H54 (cell line): Measurements from ENCODE around the gene SLC25A13.

Source experiments
- DNase-seq: peaks from one replicate; pipeline ENCODE4 v3.0.0; 2011; ENCODE audit warnings: low spot score, mixed read lengths; ENCODE audit not compliant: insufficient read length
- FAIRE-seq: peaks from 3 replicates; lab custom pipeline; 2011; peaks lifted over from hg19 to GRCh38; lab: Jason Lieb, UNC
- POLR2A ChIP-seq: IDR thresholded peaks from 2 replicates; pipeline ENCODE4 v1.6.1; 2011; ENCODE audit warnings: low read depth, mild to moderate bottlenecking, low read length

SLC25A13 gene

DNA sequence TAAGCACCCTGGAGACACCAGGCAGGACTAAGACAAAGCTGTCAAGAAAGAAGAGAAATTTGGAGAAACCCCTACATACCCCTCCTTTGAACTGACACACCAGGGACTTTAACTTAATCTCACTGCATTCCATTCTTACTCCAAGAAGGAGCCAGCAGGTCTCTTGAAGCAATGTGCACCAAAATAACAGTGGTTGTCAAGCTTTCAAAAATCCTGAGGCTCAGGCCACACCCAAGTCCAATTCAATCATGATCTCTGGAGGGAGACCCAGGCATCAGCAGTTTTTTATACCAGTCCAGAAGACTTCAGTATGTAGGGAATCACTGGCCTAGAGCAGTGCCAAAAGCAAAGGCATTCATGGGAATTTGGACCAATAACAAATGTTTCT, 6.8 kb downstream of the SLC25A13 start:
- no peak for FAIRE-seq
- DNase-seq, result no peak
- no peak for TF ChIP-seq POLR2A

DNA sequence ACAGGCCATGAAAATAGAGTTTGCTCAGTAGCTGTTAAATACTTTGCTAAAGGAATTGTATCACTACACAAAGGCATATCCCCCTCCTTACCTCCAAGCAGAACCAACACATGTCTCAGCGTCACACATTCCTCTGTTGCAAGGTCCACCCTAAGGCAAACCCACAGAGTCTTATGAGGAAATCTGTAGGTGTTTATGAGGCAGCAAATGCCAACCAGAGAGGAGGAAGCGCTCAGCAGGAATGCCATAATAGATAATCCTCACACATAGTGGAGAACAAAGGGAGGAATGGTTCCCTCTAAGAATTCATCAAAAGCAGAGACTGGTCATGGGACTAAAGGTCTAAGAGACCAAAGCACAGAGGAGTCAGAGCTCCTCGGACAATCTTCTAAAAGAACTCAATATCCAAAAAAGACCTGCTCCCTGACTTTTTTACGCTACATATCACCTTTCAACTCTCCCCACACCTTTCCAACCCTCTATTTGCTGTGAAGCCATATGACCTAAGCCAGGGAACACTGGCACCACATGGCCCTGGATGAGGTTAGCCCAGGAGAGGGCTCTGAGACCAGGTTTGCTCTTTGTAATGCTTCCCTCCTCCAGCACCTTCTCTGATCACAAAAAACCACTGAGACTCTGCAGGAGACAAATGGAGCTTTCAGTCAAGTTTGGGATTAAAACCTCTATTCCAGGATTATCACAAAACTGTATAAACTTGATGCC, 7.3 kb downstream of the SLC25A13 start:
- FAIRE-seq, result no peak
- no peak for DNase-seq
- TF ChIP-seq POLR2A, result no peak

DNA sequence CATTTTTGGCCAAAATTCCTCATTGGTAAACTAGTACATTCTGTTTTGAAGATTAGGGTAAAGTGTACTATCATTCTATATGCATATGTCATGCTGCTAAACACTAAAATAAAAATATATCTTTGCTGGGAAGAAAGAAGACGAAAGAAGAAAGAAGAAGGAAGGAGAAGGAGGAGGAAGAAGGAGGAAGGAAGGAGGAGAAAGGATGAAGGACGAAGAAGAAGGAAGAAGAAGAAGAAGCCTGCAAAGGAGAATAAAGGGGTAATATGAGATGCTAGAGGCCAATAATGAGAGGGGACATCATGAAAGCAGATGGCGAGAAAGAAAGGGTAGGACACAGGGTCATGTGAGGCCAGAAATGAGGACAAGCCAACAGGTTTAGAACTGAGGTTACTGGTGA, 8.0 kb downstream of the SLC25A13 start:
- no peak for TF ChIP-seq POLR2A
- DNase-seq, result no peak
- FAIRE-seq, result no peak

DNA sequence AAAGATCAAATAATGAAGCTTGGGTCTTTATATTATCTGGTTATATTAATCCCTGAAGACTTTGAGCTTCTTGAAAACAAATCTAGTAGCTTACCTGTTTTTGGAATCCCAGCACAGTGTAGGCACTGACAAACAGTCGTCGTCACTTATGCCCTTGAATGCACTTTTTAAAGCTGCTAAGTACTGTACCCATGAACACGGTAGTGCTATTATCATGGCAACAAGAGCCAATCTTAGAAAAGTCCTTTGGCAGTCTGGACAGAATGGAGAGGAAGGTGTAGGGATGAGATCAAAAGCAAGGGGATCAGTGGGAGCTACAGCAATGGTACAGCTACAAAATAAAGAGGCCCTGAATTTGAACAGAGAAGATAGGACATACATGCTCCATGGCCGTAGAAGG, 9.4 kb downstream of the SLC25A13 start:
- TF ChIP-seq POLR2A, result no peak
- FAIRE-seq, result no peak
- no peak for DNase-seq

- DNase-seq (no peak), FAIRE-seq (no peak)
- TF ChIP-seq POLR2A, result no peak
Observed at GRCh38 chr7:96311967-96312366, 9.9 kb downstream of the SLC25A13 start.

DNA sequence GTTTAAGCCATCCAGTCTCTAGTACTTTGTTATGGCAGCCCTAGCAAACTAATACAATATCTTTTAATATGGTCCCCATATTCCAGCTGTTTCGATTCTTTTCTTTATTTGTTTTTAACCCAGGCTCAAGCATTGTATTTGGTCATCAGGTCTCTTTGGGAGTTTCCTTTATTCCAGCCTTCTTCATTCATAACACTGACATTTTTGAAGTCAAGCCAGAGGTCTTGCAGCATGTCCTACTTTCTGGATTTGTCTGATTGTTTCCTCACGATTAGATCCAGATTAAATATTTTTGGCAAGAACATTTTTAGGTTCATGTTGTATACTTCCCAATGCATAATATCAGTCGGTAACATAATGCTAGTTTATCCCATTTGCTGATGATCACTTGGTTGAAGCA, 11.8 kb downstream of the SLC25A13 start:
- DNase-seq, result no peak
- no peak for TF ChIP-seq POLR2A
- FAIRE-seq, result no peak

GRCh38 chr7:96308950-96309263, 13.0 kb downstream of the SLC25A13 start:
- no peak for TF ChIP-seq POLR2A
- no peak for DNase-seq
- FAIRE-seq, result no peak

GRCh38 chr7:96308253-96308949, 13.5 kb downstream of the SLC25A13 start:
- DNase-seq (no peak), FAIRE-seq (no peak)
- no peak for TF ChIP-seq POLR2A

DNA sequence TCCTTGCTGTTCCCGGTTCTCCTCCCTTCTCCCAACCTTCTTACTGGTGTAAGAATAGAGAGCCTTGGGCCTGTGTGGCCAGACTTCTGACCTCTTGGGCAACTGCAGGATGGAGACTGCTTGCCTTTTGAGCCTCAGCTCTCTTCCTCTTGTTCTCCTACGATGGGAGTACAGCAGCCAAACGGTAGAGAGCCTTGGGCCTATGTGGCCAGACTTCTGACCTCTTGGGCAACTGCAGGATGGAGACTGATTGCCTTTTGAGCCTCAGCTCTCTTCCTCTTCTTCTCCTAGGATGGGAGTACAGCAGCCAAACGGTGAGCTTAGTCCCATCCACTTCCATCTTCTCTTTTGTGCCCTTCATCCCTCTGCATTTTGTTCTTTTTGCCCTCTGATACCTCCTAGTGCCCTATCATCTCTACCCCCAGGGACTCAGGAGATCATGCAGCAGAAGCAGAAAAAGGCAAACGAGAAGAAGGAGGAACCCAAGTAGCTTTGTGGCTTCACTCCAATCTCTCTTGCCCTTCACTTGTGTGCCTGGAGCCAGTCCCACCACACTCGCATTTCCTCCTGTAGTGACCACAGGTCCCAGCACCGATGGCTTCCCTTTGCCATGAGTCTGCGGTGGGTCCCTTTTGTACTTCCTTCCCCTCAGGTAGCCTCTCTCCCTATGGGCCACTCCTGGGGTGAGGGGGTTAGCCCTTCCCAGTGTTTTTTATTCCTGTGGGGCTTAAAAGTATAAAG, 15.3 kb downstream of the SLC25A13 start:
- TF ChIP-seq POLR2A, result no peak
- FAIRE-seq (no peak), DNase-seq (no peak)

DNA sequence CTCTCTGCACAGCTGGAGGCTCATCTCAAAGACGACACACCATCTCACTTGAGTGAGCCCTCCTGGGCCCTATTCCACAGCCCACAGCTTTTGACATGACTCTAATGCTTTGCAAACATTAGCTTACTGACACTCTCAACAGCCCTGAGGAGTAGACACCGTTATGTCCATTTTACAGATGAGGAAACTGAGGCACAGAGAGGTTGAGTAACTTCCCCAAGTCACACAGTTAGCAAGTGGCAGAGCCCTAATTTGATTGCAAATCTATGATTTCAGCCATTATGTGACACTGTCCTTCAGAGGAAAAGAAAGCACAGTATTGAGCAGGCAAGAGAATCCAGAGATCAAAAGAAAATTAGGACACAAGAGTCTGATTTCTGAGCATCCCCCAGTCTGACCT, 16.0 kb downstream of the SLC25A13 start:
- TF ChIP-seq POLR2A, result no peak
- FAIRE-seq (no peak), DNase-seq (no peak)

- no peak for TF ChIP-seq POLR2A
- FAIRE-seq (no peak), DNase-seq (no peak)
Observed at GRCh38 chr7:96304573-96304972, 17.3 kb downstream of the SLC25A13 start.

GRCh38 chr7:96303686-96304443, 18.0 kb downstream of the SLC25A13 start:
- FAIRE-seq (no peak), DNase-seq (no peak)
- no peak for TF ChIP-seq POLR2A

DNA sequence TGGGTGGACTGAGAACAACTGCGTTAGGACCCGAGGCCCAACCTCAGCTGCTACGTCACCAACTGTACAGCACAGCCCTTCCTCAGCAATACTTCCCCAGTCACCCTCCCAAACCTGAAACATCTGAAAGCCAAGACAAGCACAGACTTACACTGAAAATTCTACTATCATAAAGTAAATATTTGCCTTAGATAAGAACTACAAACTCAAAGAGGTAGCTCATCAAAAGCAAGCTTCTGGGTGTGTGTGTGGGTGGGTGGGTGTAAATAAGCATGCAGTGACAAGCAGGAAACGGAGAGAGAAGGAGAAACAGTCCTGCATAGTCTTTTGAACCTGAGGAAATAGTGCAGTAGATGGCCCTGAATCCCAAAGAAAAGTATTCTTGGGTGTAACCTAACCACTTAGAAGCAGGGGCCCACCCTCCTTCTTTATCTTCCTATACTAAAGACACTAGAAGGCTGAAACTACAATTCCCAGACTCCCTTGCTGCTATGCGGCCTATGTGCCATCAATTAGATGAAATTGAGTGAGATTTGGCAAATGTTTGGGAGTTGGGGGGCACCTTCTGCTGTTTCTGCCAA, 18.7 kb downstream of the SLC25A13 start:
- no peak for TF ChIP-seq POLR2A
- DNase-seq, result no peak
- FAIRE-seq, result no peak
